HG02852 (cell line): ENCODE data around the gene CABP4.

ENCODE experiments used
- ATAC-seq: cut with Tn5 transposase; IDR thresholded peaks from one replicate; pipeline ENCODE4 v1.9.1; 2021; ENCODE audit warnings: mild to moderate bottlenecking, moderate library complexity; ENCODE audit not compliant: unreplicated experiment

The CABP4 gene

GRCh38 chr11:67435031-67435726 lies 20.0 kb upstream of the CABP4 start:
- ATAC-seq, result no peak

- ATAC-seq, result no peak
These were observed 19.3 kb upstream of the CABP4 start for GRCh38 chr11:67435727-67436458.

- ATAC-seq, result no peak
These were observed 18.6 kb upstream of the CABP4 start for GRCh38 chr11:67436459-67437081.

GRCh38 chr11:67437082-67437808 lies 17.9 kb upstream of the CABP4 start, which contains the start of gene PTPRCAP:
Gene PTPRCAP (minus strand): TSS chr11:67437682. CDS start chr11:67437619, 63 bp downstream.
- peak; percentile 40 for ATAC-seq

GRCh38 chr11:67437809-67438157 lies 17.4 kb upstream of the CABP4 start:
- ATAC-seq, result no peak

GRCh38 chr11:67438158-67438902 lies 16.8 kb upstream of the CABP4 start:
- no peak for ATAC-seq

GRCh38 chr11:67439321-67440228 lies 15.6 kb upstream of the CABP4 start:
- no peak for ATAC-seq

- no peak for ATAC-seq
These were observed 14.7 kb upstream of the CABP4 start for GRCh38 chr11:67440229-67441097.

- no peak for ATAC-seq
These were observed 14.0 kb upstream of the CABP4 start for GRCh38 chr11:67441098-67441563.

- no peak for ATAC-seq
These were observed 13.3 kb upstream of the CABP4 start for GRCh38 chr11:67441731-67442351.

- no peak for ATAC-seq
These were observed 12.4 kb upstream of the CABP4 start for GRCh38 chr11:67442504-67443404.

- no peak for ATAC-seq
These were observed 9.6 kb upstream of the CABP4 start for GRCh38 chr11:67445515-67445914.

- no peak for ATAC-seq
These were observed 6.9 kb upstream of the CABP4 start for GRCh38 chr11:67448220-67448609.

- no peak for ATAC-seq
These were observed 5.9 kb upstream of the CABP4 start for GRCh38 chr11:67449116-67449844.

- no peak for ATAC-seq
These were observed 4.1 kb upstream of the CABP4 start for GRCh38 chr11:67450796-67451657.

GRCh38 chr11:67451658-67451976 lies 3.5 kb upstream of the CABP4 start:
- ATAC-seq, result no peak
